Prostate gland (tissue), 2 donors: ENCODE data around the gene SH2D7.

Experiments used
- CTCF ChIP-seq, 4 experiments: fragments of 200-600 bp in 2 of 4; fragments of 450-650 bp in 2 of 4; sonication (generic) in 2 of 4; IDR thresholded peaks; 1 replicate in 3 of 4; 2 replicates in 1 of 4; pipeline ENCODE4 v1.5.1; 2016 to 2019; ENCODE audit warnings: antibody characterized with exemption in 4 of 4, mild to moderate bottlenecking in 2 of 4, moderate library complexity in 2 of 4
- POLR2AphosphoS5 ChIP-seq: sonication (generic); formaldehyde crosslinking; IDR thresholded peaks from one replicate; pipeline ENCODE4 v1.6.1; 2017; ENCODE audit warnings: antibody characterized with exemption

GRCh38 chr15:78067328-78068228 is 24.8 kb upstream of the SH2D7 start:
- TF ChIP-seq CTCF (IDR thresholded peaks at IDR 0.05) = no peak
- TF ChIP-seq POLR2AphosphoS5 = no peak
